Measurements from ENCODE around the gene XXYLT1.
"Not testable (repeated sequence)": the region's sequence is repeated elsewhere in the genome, so short reads cannot be mapped to it uniquely, and the experiment has no call there.

XXYLT1 gene

DNA sequence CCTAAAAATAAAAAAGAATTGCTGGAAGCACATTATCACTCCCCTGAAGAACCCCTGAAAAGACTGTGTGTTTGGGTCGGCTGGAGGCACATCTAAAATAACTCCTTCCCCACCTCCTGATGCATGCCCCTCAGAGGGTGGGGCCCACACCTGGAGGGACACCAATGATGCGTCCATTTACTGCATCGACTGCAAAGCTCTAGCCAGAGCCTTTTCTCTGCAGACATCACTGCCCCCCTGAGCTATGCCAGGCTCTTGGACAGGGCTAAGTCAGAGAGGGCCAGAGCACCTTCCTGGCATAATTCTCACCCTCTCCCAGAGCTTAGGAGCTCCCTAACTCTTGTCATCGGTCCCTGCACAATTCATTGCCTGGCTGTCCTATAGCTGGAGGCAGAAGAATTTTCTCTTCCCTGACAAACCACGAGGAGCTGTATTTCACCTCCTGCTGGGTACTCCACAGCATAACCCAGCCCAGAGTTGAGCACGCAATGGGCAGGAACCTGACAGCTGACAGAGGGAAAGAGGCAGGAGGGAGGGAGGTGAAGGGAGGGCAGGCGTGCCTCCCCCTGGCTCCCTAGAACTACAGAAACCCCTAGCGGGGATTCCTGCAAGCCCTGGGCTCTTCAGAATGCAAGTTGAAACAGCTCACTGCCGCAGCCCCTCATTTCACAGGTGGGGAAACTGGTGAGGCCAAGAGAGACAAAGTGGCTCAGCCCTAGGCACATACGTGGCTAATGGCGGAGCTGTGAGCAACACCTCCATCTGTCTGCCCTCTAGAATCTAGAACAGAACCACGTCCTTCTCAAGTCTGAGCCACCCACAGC lies 46.6 kb downstream of the XXYLT1 start:
- H3K4me3 ChIP-seq (ENCODE audit: severe bottlenecking): no peak overlapping the region
- TF ChIP-seq, protein P1, sequence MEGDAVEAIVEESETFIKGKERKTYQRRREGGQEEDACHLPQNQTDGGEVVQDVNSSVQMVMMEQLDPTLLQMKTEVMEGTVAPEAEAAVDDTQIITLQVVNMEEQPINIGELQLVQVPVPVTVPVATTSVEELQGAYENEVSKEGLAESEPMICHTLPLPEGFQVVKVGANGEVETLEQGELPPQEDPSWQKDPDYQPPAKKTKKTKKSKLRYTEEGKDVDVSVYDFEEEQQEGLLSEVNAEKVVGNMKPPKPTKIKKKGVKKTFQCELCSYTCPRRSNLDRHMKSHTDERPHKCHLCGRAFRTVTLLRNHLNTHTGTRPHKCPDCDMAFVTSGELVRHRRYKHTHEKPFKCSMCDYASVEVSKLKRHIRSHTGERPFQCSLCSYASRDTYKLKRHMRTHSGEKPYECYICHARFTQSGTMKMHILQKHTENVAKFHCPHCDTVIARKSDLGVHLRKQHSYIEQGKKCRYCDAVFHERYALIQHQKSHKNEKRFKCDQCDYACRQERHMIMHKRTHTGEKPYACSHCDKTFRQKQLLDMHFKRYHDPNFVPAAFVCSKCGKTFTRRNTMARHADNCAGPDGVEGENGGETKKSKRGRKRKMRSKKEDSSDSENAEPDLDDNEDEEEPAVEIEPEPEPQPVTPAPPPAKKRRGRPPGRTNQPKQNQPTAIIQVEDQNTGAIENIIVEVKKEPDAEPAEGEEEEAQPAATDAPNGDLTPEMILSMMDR (IDR thresholded peaks at IDR 0.05; ENCODE audit: poor library complexity, severe bottlenecking): no peak
- H3K36me3 ChIP-seq (ENCODE audit: low read depth): no peaks in the 10 kb centered on the region
- no peaks in the 10 kb centered on the region for H3K27me3 ChIP-seq (ENCODE audit: insufficient read depth, poor library complexity, severe bottlenecking)
- peak overlapping the region; percentile 61 for H3K27ac ChIP-seq (ENCODE audit: poor library complexity, severe bottlenecking)
- ATAC-seq (ENCODE audit: low read depth) (no peak), DNase-seq (ENCODE audit: low spot score) (no peak)
- H3K4me1 ChIP-seq (ENCODE audit: insufficient read depth, poor library complexity, severe bottlenecking): peaks cover 9% of the 10 kb centered on the region
- H3K9me3 ChIP-seq (ENCODE audit: severe bottlenecking): no peaks in the 10 kb centered on the region

DNA sequence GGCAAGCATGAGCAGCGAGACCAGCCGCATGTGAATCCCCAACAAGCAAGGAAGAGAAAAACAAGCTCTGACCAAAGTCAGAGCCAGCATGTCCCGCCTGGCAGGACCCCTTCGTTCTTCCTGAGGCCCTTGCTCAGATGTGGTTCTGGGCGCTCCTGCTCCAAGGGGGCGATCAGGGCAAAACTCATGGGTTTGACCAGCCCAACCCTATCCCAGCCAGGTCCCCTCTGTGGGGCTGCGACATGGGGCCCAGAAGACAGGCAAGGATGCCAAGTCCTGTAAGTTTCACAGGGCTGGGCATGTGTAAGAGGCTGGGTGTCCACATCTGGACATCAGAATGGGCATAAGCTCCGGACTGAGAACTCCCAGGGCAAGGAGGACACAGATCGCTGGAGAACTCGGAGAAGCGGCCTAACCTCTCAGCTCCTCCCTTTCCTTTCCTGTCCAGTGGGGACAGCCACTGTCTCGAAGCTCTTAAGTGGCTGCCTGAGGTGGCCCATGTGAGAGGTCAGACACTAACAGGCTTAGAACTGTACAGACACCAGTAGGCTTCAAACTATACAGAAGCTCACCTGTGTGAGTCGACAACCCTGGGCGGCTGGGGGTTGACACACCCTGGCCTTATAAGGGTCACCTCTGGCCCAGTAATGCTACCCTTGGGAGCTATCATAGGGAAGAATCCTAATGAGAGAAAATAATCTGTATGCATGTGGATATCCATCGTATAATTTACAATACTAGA lies 48.9 kb downstream of the XXYLT1 start:
- DNase-seq (ENCODE audit: low spot score): no peak
- no peak overlapping the region for H3K4me3 ChIP-seq (ENCODE audit: severe bottlenecking)

DNA sequence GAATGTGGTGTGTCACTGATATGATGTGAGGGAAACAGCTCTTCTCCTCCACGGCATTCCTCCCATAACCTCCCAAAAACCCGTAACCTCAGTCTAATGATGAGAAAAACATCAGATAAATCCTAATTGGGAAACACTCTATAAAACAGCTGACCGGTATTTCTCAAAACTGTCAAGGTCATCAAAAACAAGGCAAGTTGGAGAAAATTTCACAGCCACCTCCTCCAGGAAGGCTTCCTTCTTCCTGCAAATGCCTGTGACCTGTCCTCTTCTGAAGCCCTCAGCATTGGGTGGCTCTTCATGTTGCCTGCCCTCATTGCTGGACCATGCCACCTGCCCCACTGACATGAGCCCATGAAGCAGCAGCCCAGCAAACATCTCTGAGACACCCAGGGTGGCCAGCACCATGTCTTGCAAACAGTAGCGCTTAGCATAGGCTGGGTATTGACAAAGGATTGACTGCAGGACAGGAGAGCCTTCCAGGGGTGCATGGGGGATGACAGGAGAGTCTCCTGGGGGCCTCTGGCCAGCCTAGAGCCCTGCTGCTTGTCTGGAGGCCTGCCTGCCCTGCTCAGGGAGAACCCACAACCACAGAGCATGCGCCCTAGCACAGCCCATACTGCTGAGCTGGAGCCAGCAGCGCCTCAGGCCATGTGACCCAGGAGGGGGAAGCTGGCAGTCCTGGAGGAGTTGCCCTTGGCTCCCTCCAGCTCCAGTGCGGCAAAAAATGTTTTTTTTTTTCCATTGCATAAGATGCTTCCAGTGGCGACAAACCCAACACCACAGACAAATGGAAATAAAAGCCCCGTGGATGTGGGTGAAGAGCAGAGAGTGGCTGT lies 49.7 kb downstream of the XXYLT1 start:
- Histone ChIP-seq H3K4me1 (ENCODE audit: insufficient read depth, poor library complexity, severe bottlenecking) (peaks cover 9% of the 10 kb centered on the region), H3K27ac (ENCODE audit: poor library complexity, severe bottlenecking) (no peak overlapping the region), H3K27me3 (ENCODE audit: insufficient read depth, poor library complexity, severe bottlenecking) (no peaks in the 10 kb centered on the region), H3K9me3 (ENCODE audit: severe bottlenecking) (no peaks in the 10 kb centered on the region), H3K36me3 (ENCODE audit: low read depth) (no peaks in the 10 kb centered on the region), H3K4me3 (ENCODE audit: severe bottlenecking) (no peak overlapping the region)
- DNase-seq (ENCODE audit: low spot score) (no peak), ATAC-seq (ENCODE audit: low read depth) (no peak)
- TF ChIP-seq, protein P1 (IDR thresholded peaks at IDR 0.05; ENCODE audit: poor library complexity, severe bottlenecking): no peak

More for the DNA sequence above, 48.9 kb downstream of the XXYLT1 start:
- H3K36me3 ChIP-seq (ENCODE audit: low read depth): no peaks in the 10 kb centered on the region
- no peak overlapping the region for H3K27ac ChIP-seq (ENCODE audit: poor library complexity, severe bottlenecking)
- TF ChIP-seq, protein P1 (IDR thresholded peaks at IDR 0.05; ENCODE audit: poor library complexity, severe bottlenecking): no peak
- no peaks in the 10 kb centered on the region for H3K9me3 ChIP-seq (ENCODE audit: severe bottlenecking)
- H3K4me1 ChIP-seq (ENCODE audit: insufficient read depth, poor library complexity, severe bottlenecking): peaks cover 9% of the 10 kb centered on the region
- H3K27me3 ChIP-seq (ENCODE audit: insufficient read depth, poor library complexity, severe bottlenecking): no peaks in the 10 kb centered on the region
- no peak for ATAC-seq (ENCODE audit: low read depth)

DNA sequence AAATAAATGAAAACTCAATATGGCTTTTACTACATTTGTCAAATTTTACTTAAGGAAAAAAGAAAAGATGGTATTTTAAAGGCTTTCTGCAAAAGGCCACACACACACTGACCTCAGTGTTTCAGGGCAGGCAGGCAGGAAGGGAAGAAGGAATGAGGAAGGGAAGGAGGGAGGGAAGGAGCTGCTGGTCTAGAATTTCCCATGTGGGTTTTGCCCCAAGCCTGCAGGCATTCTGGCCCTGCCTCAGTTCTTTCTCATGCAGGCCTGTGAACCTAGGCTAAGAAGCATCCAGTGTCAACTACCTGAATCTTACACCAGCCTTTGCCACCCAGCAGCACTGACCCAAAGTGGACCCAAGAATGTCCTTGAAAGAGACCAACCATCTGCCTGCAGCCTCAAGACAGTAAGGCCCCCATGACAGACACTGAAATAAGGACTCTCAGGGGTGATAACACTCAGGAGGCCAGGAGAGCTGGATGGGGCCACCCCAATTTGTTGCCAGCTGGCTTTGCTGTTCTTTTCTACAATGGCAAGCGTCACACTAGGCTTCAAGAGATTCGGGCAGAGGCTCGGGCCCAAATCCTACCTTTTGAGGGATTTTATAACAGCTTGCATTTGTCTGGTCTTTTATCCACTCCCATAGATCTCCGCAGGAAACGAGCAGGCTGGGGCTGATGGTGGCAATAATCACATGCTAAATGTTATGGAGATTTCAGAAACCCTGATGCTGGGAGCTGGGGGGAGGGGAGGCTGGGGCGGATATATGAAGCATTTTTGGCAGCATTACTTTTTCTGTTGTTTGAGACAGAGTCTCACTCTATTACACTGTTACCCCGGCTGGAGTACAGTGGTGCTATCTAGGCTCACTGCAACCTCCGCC lies 51.4 kb downstream of the XXYLT1 start:
- no peak overlapping the region for H3K4me3 ChIP-seq (ENCODE audit: severe bottlenecking)
- peaks cover 9% of the 10 kb centered on the region for H3K4me1 ChIP-seq (ENCODE audit: insufficient read depth, poor library complexity, severe bottlenecking)
- no peak for DNase-seq (ENCODE audit: low spot score)
- no peaks in the 10 kb centered on the region for H3K9me3 ChIP-seq (ENCODE audit: severe bottlenecking)
- no peaks in the 10 kb centered on the region for H3K27me3 ChIP-seq (ENCODE audit: insufficient read depth, poor library complexity, severe bottlenecking)
- TF ChIP-seq, protein P1 (IDR thresholded peaks at IDR 0.05; ENCODE audit: poor library complexity, severe bottlenecking): no peak
- H3K36me3 ChIP-seq (ENCODE audit: low read depth): no peaks in the 10 kb centered on the region
- H3K27ac ChIP-seq (ENCODE audit: poor library complexity, severe bottlenecking): no peak overlapping the region
- no peak for ATAC-seq (ENCODE audit: low read depth)

DNA sequence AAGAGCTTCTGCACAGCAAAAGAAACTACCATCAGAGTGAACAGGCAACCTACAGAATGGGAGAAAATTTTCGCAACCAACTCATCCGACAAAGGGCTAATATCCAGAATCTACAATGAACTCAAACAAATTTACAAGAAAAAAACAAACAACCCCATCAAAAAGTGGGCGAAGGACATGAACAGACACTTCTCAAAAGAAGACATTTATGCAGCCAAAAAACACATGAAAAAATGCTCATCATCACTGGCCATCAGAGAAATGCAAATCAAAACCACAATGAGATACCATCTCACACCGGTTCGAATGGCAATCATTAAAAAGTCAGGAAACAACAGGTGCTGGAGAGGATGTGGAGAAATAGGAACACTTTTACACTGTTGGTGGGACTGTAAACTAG lies 52.6 kb downstream of the XXYLT1 start:
- H3K4me1 ChIP-seq (ENCODE audit: insufficient read depth, poor library complexity, severe bottlenecking); H3K27me3 ChIP-seq (ENCODE audit: insufficient read depth, poor library complexity, severe bottlenecking); H3K9me3 ChIP-seq (ENCODE audit: severe bottlenecking); H3K4me3 ChIP-seq (ENCODE audit: severe bottlenecking); H3K36me3 ChIP-seq (ENCODE audit: low read depth); H3K27ac ChIP-seq (ENCODE audit: poor library complexity, severe bottlenecking); ATAC-seq (ENCODE audit: low read depth); DNase-seq (ENCODE audit: low spot score): not testable (repeated sequence)

DNA sequence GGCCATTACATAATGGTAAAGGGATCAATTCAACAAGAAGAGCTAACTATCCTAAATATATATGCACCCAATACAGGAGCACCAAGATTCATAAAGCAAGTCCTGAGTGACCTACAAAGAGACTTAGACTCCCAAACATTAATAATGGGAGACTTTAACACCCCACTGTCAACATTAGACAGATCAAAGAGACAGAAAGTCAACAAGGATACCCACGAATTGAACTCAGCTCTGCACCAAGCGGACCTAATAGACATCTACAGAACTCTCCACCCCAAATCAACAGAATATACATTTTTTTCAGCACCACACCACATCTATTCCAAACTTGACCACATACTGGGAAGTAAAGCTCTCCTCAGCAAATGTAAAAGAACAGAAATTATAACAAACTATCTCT lies 55.4 kb downstream of the XXYLT1 start:
- not testable (repeated sequence) for H3K36me3 ChIP-seq (ENCODE audit: low read depth); H3K4me3 ChIP-seq (ENCODE audit: severe bottlenecking); H3K4me1 ChIP-seq (ENCODE audit: insufficient read depth, poor library complexity, severe bottlenecking); H3K9me3 ChIP-seq (ENCODE audit: severe bottlenecking); ATAC-seq (ENCODE audit: low read depth); H3K27ac ChIP-seq (ENCODE audit: poor library complexity, severe bottlenecking); DNase-seq (ENCODE audit: low spot score); H3K27me3 ChIP-seq (ENCODE audit: insufficient read depth, poor library complexity, severe bottlenecking)

All from RWPE2 (cell line).